ENCODE results near the gene SMCO2. TPM values are rescaled to one million over a fixed set of nuclear protein-coding genes. Genes with fewer than 3 reads are reported as not detected.

The SMCO2 gene
- total RNA-seq, 1 experiment from 2014 or later = 0.36 TPM

- DNase-seq (ENCODE audit: low read depth, low spot score) (no peak), ATAC-seq (no peak)
- intact Hi-C loops (cut with micrococcal nuclease; ENCODE audit: unreplicated experiment) = no loop called here
- Histone ChIP-seq H3K9me3 (ENCODE audit: control insufficient read depth, insufficient read depth, low read depth, low read length) (no peaks in the 10 kb centered on the region), H3K27ac (ENCODE audit: low read length) (no peak overlapping the region), H3K36me3 (ENCODE audit: control insufficient read depth, insufficient read depth, low read length) (no peaks in the 10 kb centered on the region), H3K4me1 (ENCODE audit: control insufficient read depth, insufficient read depth, low read length) (no peaks in the 10 kb centered on the region), H3K4me3 (ENCODE audit: low read depth in 2 of 2, low read length in 2 of 2) (no peak overlapping the region), H3K27me3 (ENCODE audit: control insufficient read depth, insufficient read depth, low read length) (no peaks in the 10 kb centered on the region)
- ChIA-PET CTCF (no interaction called here), POLR2A (no interaction called here)
- in situ Hi-C loops (cut with HindIII; ENCODE audit: low pct_unique_long_range_greater_than_20kb, low sequenced_read_pairs) = no loop called here
- no peak for TF ChIP-seq SIN3A (IDR thresholded peaks at IDR 0.05; ENCODE audit: borderline replicate concordance, insufficient read depth, low read depth, low read length)
- TF ChIP-seq POLR2AphosphoS5 (IDR thresholded peaks at IDR 0.05; ENCODE audit: low read depth, low read length) = no peak
- TF ChIP-seq TCF7L2 (IDR thresholded peaks at IDR 0.05; ENCODE audit: low read depth, low read length) = no peak
- TF ChIP-seq REST (IDR thresholded peaks at IDR 0.05; ENCODE audit: insufficient read depth in 1 of 2, low read depth in 2 of 2, low read length in 1 of 2) = no peak
- TF ChIP-seq CTCF (IDR thresholded peaks at IDR 0.05) = no peak
- no TSS peak for BruUV-seq (replicated peaks)
Observed at GRCh38 chr12:27486961-27487360, 40.4 kb downstream of the SMCO2 start.

- H3K9me3 ChIP-seq (ENCODE audit: control insufficient read depth, insufficient read depth, low read depth, low read length) = no peaks in the 10 kb centered on the region
- H3K27me3 ChIP-seq (ENCODE audit: control insufficient read depth, insufficient read depth, low read length) = no peaks in the 10 kb centered on the region
- no peak for TF ChIP-seq REST (IDR thresholded peaks at IDR 0.05; ENCODE audit: insufficient read depth in 1 of 2, low read depth in 2 of 2, low read length in 1 of 2)
- no peak for TF ChIP-seq TCF7L2 (IDR thresholded peaks at IDR 0.05; ENCODE audit: low read depth, low read length)
- no peak for TF ChIP-seq POLR2AphosphoS5 (IDR thresholded peaks at IDR 0.05; ENCODE audit: low read depth, low read length)
- TF ChIP-seq SIN3A (IDR thresholded peaks at IDR 0.05; ENCODE audit: borderline replicate concordance, insufficient read depth, low read depth, low read length) = no peak
- no peak for TF ChIP-seq CTCF (IDR thresholded peaks at IDR 0.05)
- H3K4me3 ChIP-seq (ENCODE audit: low read depth in 2 of 2, low read length in 2 of 2) = no peak overlapping the region
- no peak for DNase-seq (ENCODE audit: low read depth, low spot score)
- ChIA-PET CTCF (interaction anchor here (0.9 kb wide), 1 partner anchor 25 kb away, joined by 6 read pairs; no protein-coding TSS in a partner anchor), POLR2A (no interaction called here)
- H3K27ac ChIP-seq (ENCODE audit: low read length) = no peak overlapping the region
- H3K36me3 ChIP-seq (ENCODE audit: control insufficient read depth, insufficient read depth, low read length) = no peaks in the 10 kb centered on the region
- intact Hi-C loops (cut with micrococcal nuclease; ENCODE audit: unreplicated experiment) = no loop called here
- no peak for ATAC-seq
- H3K4me1 ChIP-seq (ENCODE audit: control insufficient read depth, insufficient read depth, low read length) = no peaks in the 10 kb centered on the region
- in situ Hi-C loops (cut with HindIII; ENCODE audit: low pct_unique_long_range_greater_than_20kb, low sequenced_read_pairs) = no loop called here
- BruUV-seq (replicated peaks) = no TSS peak
Observed at GRCh38 chr12:27488479-27488878, 41.9 kb downstream of the SMCO2 start.

Data from Panc1 (cell line).